Measurements from ENCODE around the gene CFAP43. TPM values are rescaled to one million over a fixed set of nuclear protein-coding genes. Genes with fewer than 3 reads are reported as not detected.

CFAP43 gene
- total RNA-seq, 1 donor from 2014 or later, result not detected

DNA sequence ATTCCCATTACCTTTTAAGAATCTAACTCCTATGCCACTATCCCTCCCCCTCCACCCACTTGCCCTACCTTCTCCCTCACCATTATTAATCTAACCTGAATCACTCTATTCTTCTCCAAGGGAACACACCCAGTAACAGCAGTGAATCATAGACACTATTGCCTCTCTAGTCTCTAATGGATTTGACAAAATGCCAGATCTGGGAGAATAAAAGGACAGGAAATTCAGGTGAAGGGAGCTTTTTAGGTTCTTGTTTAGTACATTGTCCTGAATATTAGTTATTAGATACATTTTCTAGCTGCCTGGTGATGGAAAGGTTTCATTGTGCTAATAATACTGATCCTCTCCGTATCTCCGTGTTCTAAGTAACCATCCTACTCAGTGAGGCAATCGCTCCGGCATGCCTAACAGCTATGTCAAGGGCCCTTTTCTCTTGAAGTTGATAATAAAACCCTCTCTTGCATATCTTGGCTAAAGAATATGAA, 114.3 kb downstream of the CFAP43 start:
- ATAC-seq (ENCODE audit: poor library complexity) (no peak), DNase-seq (no peak)
- intact Hi-C loops (cut with DNase I), result no loop called here

DNA sequence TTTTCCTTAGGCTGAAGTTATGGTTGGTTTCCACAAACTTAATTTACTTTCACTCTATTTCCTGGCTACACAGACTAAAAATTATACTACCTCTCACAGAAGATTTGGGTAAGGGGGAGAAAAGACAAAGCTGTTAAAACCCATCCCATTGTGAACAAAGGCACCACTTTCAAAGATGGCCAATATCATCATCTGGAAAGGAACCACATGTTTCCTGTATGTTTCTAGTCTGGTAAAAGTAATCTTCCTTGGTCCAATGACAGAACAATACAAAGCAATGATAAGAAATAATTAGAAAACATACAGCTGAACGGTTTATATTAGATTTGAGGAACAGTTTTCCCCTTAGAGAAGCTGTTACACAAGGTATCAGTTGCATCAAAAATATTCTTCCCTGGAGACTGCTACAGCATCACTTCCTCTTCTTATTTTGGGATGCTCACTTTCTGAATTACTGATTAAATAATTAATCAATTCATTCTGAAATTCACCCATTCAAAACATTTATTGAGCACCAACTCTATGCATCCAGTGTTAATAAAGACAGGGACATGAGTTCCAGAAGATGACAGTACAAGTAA, 118.7 kb downstream of the CFAP43 start:
- DNase-seq, result no peak
- intact Hi-C loops (cut with DNase I), result no loop called here
- ATAC-seq (ENCODE audit: poor library complexity), result no peak

DNA sequence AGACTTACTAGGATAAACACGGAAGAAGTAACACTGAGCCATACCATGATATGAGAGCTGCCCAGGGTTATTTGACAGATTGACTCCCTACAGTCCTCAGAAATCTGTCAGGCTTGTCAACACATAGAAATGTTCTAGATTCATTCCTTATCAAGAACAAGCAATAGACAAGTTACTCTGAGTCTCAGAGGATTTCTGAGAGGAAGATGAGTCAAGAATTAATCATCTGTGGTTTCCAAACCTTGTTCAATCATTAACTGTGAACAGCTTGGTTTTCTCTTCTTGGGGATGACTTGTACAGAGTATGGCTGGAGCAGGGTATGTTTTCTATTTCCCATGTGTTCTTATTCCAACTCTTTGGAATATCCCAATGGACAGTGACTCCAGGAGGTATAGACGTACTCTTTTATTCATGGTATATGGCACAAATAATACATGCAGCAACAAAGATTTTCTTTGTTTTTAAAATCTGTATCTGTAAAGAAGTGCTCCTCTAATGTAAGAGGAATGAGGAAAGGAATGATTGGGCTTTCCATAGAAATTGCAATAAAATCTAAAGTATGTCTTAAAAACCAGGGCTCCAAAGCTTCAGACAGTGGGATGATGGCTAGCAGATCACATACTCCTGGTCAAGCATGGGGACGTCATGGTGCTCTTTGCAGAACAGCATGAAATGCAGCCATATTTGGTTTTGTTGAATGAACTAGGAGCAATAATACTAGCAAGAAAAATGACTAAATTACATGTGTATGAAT, 122.1 kb downstream of the CFAP43 start:
- no peak for DNase-seq
- intact Hi-C loops (cut with DNase I), result no loop called here
- no peak for ATAC-seq (ENCODE audit: poor library complexity)

DNA sequence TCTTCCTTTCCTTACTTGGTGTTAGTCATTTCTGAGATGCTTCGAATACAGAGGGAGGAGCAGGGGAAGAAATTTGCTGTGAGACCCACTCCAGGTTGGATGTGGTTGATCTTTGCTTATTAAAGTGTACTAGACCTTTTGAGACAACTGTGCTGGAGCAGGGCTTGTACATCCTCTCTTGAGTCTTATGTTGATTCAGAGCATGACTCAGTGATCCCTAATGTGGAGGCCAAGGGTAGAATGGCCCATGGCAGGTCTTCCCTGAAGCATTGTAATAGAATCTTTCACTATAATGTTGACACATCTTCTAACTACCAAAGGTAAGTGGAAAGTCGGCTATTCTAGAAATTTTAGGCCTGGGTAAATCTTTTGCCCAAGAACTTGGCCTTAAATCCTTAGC, 127.2 kb downstream of the CFAP43 start:
- DNase-seq, result no peak
- ATAC-seq (ENCODE audit: poor library complexity), result no peak
- intact Hi-C loops (cut with DNase I), result no loop called here

DNA sequence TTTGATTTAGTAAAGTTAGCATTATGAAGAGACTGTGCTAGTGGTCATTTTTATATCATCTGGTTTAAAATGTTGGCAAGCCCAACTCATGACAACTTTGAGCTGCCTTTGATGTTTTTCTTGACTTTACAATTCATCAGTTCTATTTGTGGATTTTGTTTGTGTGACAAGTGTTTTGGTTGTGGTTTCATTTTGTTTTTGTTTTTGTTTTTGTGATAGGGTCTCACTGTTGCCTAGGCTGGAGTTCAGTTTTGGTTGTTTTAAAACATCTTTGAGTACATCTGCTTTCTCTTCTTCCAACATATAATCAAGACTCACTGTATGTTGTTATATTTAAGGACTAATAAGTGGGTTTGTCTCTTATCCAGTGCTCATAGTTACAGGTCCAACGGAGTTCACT, 127.7 kb downstream of the CFAP43 start:
- ATAC-seq (ENCODE audit: poor library complexity), result no peak

DNA sequence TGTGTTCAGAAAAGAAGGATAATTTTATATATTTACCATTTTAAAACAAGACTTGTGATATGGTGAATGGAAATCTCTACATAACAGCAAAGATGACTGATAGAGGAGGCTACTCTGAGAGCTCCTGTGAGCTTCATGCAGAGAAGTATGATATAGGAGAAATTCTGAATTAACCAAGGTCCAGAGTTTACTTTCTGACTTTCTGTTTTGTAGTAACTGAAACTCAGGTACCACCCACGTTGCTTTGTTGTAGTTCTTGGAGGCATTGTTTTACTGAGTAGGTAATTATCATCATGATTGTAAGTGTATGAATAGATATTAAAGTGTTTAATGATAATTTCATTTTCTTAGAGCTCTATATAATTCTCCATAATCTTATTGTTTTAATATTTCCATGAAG, 128.2 kb downstream of the CFAP43 start:
- intact Hi-C loops (cut with DNase I), result no loop called here
- DNase-seq, result no peak
- ATAC-seq (ENCODE audit: poor library complexity), result no peak

More for the DNA sequence above, 127.7 kb downstream of the CFAP43 start:
- no peak for DNase-seq
- intact Hi-C loops (cut with DNase I), result no loop called here

DNA sequence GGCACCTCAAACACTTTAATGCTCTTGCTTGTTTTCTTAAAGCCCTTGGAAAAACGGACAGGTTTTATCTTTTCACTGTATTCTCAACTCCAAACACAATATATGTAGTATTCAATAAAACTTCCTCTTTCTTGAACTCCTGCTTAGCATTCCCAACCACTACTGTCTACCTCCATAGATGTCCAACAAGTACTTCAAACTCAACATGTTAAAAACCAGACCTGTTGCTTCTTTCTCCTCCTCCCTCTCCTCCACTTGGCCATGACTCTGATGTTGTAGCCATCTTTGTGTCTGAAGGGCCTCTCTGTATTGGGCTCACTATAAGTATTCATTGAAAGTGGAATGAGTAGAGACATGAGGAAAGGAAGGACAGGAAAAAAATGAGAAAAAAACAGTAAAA, 130.3 kb downstream of the CFAP43 start:
- ATAC-seq (ENCODE audit: poor library complexity) (no peak), DNase-seq (no peak)
- intact Hi-C loops (cut with DNase I), result no loop called here

DNA sequence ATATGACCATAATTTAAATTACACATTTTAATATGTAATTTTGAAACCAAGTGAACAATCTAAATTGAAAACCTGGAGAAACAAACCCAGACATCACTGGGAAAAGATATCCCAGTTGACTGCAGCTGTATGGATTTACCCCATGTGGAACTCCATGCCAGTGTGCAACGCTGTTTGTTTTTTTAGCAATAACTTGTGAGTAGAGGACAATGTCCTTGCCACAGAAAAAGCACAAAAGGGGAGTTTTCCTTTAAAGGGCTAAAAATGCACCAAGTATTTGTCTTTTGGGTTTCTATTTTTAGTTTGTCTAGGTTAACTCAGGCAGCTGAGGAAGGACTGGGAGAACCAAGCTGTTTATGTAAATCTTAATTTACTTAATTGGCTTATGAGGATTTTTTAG, 131.4 kb downstream of the CFAP43 start:
- intact Hi-C loops (cut with DNase I), result no loop called here
- DNase-seq, result no peak
- ATAC-seq (ENCODE audit: poor library complexity), result no peak

DNA sequence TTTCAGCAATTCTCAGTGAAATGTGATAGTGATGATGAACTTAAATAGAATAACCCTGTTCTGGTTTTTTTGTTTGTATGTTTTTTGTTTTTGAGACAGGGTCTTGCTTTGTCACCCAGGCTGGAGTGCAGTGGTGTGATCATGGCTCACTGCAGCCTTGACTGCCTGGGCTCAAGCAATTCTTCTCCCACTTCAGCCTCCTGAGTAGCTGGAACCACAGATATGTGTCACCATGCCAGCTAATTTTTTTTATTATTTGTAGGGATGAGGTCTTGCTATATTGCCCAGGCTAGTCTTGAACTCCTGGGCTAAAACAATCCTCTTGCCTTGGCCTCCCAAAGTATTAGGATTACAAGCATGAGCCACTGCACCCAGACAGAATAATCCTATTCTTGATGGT, 132.2 kb downstream of the CFAP43 start:
- ATAC-seq (ENCODE audit: poor library complexity), result no peak

DNA sequence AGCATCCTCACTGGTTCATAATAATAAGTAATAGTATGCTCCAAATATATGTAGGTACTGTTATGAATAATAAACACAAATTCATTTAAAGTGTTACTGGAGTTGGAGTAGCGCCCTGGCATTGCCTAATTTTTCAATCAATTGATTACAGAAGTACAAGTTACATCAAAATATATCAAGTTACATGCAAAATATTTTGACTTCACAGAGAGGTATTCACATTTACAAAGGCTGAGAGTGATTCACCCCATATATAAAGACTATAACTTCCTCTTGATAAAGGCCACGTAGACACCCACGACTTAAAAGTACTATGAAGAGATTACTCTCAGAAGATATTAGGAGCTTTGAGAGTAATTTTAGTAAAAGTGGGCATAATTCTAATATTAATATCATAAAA, 132.9 kb downstream of the CFAP43 start:
- intact Hi-C loops (cut with DNase I), result no loop called here

More for the DNA sequence above, 132.2 kb downstream of the CFAP43 start:
- intact Hi-C loops (cut with DNase I), result no loop called here
- DNase-seq, result no peak

DNA sequence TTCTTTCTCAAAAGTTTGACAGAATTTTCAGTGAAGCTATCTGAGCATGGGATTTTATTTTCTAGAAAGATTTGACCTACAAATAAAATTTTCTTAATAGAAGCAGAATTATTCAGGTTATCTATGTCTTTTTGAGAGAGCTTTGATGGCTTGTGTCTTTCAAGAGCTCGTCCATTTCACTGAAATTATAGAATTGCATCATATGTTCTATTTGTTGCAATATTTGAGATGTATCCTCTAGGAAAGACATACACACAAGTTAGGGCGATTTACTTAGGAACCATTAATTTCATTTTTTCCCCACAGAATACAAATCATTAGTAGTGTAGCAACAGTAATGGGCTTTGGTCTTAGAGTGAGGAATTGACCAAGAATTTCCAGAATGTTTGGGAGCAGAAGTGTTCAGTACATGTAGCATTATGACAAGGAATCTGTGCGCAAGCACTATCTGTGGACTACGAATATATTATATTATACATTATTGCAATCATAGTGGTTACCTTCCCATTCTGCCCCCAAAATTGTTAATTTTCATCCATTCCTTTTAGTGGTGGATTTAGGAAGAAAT, 133.7 kb downstream of the CFAP43 start:
- DNase-seq (no peak), ATAC-seq (ENCODE audit: poor library complexity) (no peak)
- intact Hi-C loops (cut with DNase I), result no loop called here

More for the DNA sequence above, 132.9 kb downstream of the CFAP43 start:
- no peak for DNase-seq
- no peak for ATAC-seq (ENCODE audit: poor library complexity)

DNA sequence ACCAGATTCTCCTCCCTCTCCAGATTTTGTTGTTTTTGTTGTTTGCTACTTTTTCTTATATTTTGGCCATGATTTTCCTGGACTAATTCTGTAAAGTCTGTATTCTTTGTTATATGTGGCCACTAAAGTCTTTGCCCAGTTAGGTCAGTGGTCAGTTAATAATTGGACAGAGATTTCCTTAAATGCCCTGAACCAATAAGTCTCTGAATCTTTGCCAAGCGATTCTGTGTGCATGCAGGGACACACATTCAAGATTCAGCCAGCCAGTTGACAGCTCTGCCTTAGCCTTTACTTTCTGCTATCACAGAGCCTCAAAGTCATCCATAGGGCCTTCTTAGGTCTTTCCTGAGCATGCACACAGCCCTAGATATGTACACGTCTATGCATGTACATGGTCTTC, 135.5 kb downstream of the CFAP43 start:
- ATAC-seq (ENCODE audit: poor library complexity) (no peak), DNase-seq (no peak)
- intact Hi-C loops (cut with DNase I), result no loop called here

DNA sequence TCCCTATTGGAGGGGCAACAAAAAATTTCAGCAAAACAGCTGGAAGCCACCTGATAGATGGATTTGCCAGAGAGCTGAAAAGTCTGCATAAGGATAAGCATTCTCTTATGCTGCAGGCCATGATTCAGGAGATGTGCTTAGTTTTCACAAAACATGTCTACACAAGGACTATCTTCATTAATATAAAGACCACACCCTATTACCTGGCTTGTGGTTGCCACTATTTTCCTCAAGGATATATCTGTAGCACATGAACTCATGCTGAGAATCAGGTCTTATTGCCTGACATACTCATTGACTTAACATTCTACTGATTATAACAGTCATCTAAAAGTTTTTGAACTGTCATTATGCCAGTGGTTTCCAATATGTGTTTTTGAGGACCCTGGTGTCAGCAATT, 139.4 kb downstream of the CFAP43 start:
- no peak for ATAC-seq (ENCODE audit: poor library complexity)
- intact Hi-C loops (cut with DNase I), result no loop called here
- DNase-seq, result no peak

DNA sequence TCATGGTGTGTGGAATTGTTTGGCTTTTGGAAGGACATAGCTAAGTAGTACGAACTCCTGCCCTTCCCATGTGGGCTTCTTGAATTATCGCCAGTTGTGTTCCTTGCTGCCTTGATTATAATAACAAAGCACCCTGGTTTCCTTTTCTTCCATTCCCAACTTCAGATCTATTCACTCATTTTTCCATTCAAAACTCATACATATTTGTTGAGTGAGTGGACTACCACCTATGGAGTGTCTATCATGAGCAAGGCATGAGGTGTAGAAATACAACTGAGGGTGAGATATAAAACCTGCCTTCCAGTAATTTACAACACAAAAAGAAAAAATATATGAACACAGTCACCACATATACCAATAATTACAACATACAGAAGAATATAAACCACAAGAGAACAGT, 141.6 kb downstream of the CFAP43 start:
- intact Hi-C loops (cut with DNase I), result no loop called here
- ATAC-seq (ENCODE audit: poor library complexity) (no peak), DNase-seq (no peak)

DNA sequence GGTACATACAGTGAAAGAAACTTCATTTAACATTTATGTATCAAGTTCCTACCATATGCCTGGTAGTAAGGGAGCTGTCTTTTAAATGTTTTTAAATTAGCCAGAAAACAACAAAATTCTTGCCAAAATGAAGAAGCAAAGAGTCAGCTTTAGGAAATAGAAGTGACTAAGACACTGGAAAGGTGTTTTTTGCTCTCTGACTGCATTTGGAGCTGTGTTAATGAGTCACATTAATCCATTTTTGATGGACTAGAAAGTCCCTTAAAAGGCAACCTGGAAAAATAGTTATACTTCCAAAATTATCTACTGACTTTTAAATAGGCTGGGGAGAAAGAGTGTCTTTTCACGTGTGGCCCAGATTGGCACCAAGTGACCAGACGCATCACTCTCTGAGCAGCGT, 142.5 kb downstream of the CFAP43 start:
- intact Hi-C loops (cut with DNase I), result no loop called here
- no peak for ATAC-seq (ENCODE audit: poor library complexity)

DNA sequence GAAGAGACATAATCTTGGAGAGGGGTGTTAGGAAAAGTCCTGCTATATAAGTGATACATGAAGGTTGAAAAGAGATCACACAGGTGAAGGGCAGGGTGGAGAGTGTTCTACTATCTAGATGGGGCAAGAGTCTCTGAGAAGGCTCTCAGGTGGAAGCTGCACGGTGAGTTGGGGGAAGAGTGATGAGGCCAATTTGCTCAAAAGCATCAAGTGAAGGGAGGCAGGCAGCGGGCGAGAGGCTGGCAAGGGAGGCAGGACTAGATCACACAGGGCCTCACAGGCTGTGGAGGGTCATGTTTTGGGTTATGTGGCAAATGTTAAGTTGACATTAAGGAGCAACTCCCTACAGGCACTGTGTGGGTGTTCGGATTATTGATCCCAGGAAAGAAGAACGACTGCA, 143.9 kb downstream of the CFAP43 start:
- intact Hi-C loops (cut with DNase I), result no loop called here
- DNase-seq (no peak), ATAC-seq (ENCODE audit: poor library complexity) (no peak)

More for the DNA sequence above, 142.5 kb downstream of the CFAP43 start:
- DNase-seq, result no peak

DNA sequence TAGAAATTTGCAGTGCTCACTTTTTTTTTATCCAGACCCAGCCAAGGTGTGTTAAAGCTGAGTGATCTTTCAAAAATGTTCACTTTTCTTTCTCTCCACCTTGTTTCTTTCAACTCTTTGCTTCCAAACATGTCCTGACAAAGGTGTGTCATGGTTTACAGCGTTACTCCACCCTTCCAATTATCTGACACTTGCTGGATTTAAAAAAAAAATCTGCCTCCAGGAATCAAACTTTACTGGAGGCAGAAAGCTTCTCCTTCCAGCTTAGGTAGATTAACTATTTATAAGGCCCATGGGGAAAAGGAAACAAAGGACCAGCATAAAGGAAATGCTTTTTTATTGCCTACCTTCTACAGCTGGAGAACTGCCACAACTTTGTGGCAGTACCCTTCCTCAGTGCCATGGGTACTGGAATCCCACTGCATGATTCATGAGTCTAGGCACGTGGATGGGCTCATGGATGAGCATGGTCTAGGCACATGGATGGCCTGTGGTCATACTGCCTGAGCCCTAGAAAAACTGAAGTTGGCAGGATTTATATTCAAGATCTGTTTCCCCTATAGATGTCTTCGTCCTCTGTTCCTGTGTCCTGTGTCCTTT, 146.3 kb downstream of the CFAP43 start, which contains the start of gene COL17A1:
COL17A1 (minus strand) TSS at position 80 of the 600 bp plus-strand sequence. CDS start 5,207 bp downstream, outside the sequence.
- intact Hi-C loops (cut with DNase I), result no loop called here
- ATAC-seq (ENCODE audit: poor library complexity) (no peak), DNase-seq (no peak)

DNA sequence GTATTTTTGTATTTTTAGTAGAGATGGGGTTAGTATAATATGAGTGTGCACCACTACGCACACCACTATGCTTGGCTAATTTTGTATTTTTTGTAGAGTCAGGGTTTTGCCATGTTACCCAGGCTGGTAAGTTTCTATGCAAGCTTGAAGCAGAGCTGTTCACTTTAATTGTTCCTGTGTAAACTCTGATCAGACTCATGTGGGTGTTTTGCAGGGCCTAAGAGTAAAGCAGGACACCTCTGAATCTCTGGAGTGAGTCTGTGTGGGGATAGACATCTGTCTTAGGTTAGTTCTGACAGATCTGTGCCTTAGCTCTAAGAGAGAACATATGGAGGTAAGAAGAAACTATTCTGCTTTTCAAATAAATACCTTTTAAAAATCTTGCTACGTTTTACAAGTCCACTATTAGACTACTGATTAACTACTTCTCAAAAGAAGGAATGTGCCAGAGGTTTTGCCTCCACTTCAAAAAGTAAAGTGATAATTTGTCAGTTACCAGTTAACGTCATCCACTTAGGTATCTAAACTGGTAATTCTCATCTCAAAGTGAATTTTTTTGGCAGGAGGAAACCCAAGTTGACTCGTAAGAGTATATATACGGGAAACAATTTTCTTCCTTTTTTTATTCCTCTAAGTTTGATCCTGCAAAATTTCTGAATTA, 147.6 kb downstream of the CFAP43 start:
- intact Hi-C loops (cut with DNase I), result no loop called here
- DNase-seq, result no peak
- no peak for ATAC-seq (ENCODE audit: poor library complexity)

DNA sequence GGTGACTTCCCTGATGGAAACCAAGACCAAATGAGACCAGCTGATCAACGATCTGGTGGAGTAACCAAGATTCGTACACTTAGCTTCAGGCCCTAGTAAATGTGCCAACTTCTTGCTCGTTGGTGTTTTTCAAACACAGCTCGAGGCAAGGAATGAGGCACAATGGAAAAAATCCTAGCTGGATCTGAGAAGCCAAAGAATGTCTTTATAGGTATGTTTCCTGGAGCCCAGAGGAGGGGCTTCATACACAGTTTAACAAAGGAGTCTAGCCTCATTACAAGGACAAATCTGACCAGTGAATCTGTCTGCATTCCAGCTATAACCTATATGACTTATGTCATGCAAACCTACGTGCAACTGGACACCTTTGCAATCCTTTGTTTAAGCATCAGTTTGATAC, 150.2 kb downstream of the CFAP43 start:
- no peak for ATAC-seq (ENCODE audit: poor library complexity)
- intact Hi-C loops (cut with DNase I), result no loop called here
- no peak for DNase-seq
